ENCODE data around the gene ZNF80.
"Not testable (repeated sequence)": the region's sequence is repeated elsewhere in the genome, so short reads cannot be mapped to it uniquely, and the experiment has no call there.

The ZNF80 gene

GRCh38 chr3:114237478-114237877 lies at the start of gene ZNF80:
Gene ZNF80 (minus strand): TSS chr3:114237578. CDS start chr3:114237074, 504 bp downstream.
- H3K4me3 ChIP-seq (ENCODE audit: low read depth, low read length); DNase-seq (ENCODE audit: low read depth): not testable (repeated sequence)

- TF ChIP-seq CTCF (IDR thresholded peaks at IDR 0.05; ENCODE audit: insufficient read depth, low read depth, low read length, missing control alignments) = no peak
- H3K4me3 ChIP-seq (ENCODE audit: low read depth, low read length) = no peak overlapping the region
- DNase-seq (ENCODE audit: low read depth) = no peak
These were observed 48.9 kb upstream of the ZNF80 start for GRCh38 chr3:114286266-114286665.

- H3K4me3 ChIP-seq (ENCODE audit: low read depth, low read length) = no peak overlapping the region
- TF ChIP-seq CTCF (IDR thresholded peaks at IDR 0.05; ENCODE audit: insufficient read depth, low read depth, low read length, missing control alignments) = no peak
- no peak for DNase-seq (ENCODE audit: low read depth)
These were observed 48.4 kb upstream of the ZNF80 start for GRCh38 chr3:114285648-114286230.

- no peak for TF ChIP-seq CTCF (IDR thresholded peaks at IDR 0.05; ENCODE audit: insufficient read depth, low read depth, low read length, missing control alignments)
- no peak overlapping the region for H3K4me3 ChIP-seq (ENCODE audit: low read depth, low read length)
- no peak for DNase-seq (ENCODE audit: low read depth)
These were observed 47.3 kb upstream of the ZNF80 start for GRCh38 chr3:114284644-114285043.

GRCh38 chr3:114276856-114277255 lies 39.5 kb upstream of the ZNF80 start:
- DNase-seq (ENCODE audit: low read depth); H3K4me3 ChIP-seq (ENCODE audit: low read depth, low read length): not testable (repeated sequence)

GRCh38 chr3:114274929-114275328 lies 37.6 kb upstream of the ZNF80 start:
- DNase-seq (ENCODE audit: low read depth) = no peak
- H3K4me3 ChIP-seq (ENCODE audit: low read depth, low read length) = no peak overlapping the region

GRCh38 chr3:114272271-114272670 lies 34.9 kb upstream of the ZNF80 start:
- H3K4me3 ChIP-seq (ENCODE audit: low read depth, low read length) = no peak overlapping the region
- DNase-seq (ENCODE audit: low read depth) = no peak
- TF ChIP-seq CTCF (IDR thresholded peaks at IDR 0.05; ENCODE audit: insufficient read depth, low read depth, low read length, missing control alignments) = no peak

More at GRCh38 chr3:114274929-114275328, 37.6 kb upstream of the ZNF80 start:
- TF ChIP-seq CTCF (IDR thresholded peaks at IDR 0.05; ENCODE audit: insufficient read depth, low read depth, low read length, missing control alignments) = no peak

- TF ChIP-seq CTCF (IDR thresholded peaks at IDR 0.05; ENCODE audit: insufficient read depth, low read depth, low read length, missing control alignments) = no peak
- DNase-seq (ENCODE audit: low read depth) = no peak
These were observed 32.6 kb upstream of the ZNF80 start for GRCh38 chr3:114270019-114270418.

More at GRCh38 chr3:114270019-114270418, 32.6 kb upstream of the ZNF80 start:
- H3K4me3 ChIP-seq (ENCODE audit: low read depth, low read length) = no peak overlapping the region

Data from GM12865 (cell line).